Astrocyte (in vitro differentiated cells and primary cell): ENCODE results near the gene ANTXR1.

ENCODE experiments used
- EZH2 ChIP-seq: IDR thresholded peaks from 2 replicates; pipeline ENCODE4 v1.6.1; 2012; ENCODE audit warnings: mild to moderate bottlenecking, low read length, inconsistent platforms; ENCODE audit not compliant: insufficient read depth
- TF ChIP-seq, protein P1 (sequence below): IDR thresholded peaks from 2 replicates; pipeline ENCODE4 v1.5.1; 2011; ENCODE audit warnings: low read depth, mild to moderate bottlenecking, inconsistent platforms, low read length, moderate library complexity; ENCODE audit not compliant: insufficient read depth

DNA sequence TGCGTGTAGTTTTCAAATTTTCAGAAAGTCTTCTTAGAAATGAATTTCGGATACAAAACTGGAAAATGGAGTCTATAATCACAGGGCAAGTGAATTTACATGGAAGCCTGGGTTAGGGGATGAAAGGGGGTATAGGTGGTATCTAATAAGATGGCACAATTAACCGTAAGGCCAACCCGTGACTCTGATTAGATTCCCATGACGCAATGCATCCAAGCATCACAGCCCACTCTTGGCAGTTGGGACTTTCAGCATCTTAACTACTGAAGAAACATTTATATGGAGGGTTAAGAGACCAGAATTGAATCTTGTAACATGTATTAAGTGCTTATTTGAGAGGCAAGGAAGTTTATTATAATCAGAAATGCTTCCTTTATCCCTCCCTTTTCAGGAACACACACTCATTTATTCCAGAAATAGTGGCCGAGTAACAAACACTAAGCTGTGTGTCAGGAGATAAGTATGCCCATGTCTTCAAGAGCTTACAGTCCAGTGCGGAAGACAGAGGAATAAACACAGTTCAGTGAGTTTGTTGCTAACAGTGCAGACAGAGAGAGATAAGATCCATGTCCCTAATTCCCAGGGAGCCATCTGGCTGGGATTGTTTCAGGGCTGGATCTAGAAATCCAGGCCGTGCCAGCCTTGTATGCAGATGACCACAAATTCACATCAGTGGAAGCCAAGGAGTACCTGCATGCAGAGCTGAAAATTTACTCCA lies 151.2 kb downstream of the ANTXR1 start:
- TF ChIP-seq, protein P1, sequence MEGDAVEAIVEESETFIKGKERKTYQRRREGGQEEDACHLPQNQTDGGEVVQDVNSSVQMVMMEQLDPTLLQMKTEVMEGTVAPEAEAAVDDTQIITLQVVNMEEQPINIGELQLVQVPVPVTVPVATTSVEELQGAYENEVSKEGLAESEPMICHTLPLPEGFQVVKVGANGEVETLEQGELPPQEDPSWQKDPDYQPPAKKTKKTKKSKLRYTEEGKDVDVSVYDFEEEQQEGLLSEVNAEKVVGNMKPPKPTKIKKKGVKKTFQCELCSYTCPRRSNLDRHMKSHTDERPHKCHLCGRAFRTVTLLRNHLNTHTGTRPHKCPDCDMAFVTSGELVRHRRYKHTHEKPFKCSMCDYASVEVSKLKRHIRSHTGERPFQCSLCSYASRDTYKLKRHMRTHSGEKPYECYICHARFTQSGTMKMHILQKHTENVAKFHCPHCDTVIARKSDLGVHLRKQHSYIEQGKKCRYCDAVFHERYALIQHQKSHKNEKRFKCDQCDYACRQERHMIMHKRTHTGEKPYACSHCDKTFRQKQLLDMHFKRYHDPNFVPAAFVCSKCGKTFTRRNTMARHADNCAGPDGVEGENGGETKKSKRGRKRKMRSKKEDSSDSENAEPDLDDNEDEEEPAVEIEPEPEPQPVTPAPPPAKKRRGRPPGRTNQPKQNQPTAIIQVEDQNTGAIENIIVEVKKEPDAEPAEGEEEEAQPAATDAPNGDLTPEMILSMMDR: no peak
- no peak for TF ChIP-seq EZH2
